Measurements from ENCODE around the gene RSPH6A. TPM values are rescaled to one million over a fixed set of nuclear protein-coding genes. Genes with fewer than 3 reads are reported as not detected.
"Not testable (repeated sequence)": the region's sequence is repeated elsewhere in the genome, so short reads cannot be mapped to it uniquely, and the experiment has no call there.

Gene RSPH6A
- polyA plus RNA-seq, 3 donors = not detected

DNA sequence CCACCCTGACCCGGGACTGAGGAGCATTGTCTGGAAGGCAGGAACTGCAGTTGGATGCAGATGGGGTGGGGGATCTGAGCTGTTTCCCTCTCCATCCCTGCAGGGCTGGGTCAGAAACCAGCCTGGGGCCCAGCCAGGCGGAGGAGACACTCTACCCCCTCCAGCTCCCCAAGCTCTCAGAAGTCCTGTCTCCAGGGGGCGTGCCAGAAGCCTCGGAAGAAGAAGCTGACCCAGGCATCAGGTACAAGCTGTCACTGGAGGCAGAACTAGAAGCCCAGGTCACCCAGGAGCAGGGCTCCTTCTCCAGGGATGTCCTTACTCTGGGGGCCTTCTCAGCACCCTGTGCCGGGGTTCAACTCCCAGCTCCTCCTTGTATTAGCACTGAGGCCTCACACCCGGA, 61.6 kb downstream of the RSPH6A start:
- H3K4me2 ChIP-seq (replicated peaks; ENCODE audit: extremely low read depth, low read length, poor library complexity, severe bottlenecking) = no peak overlapping the region
- 77% methylated on average over 5 of the region's 6 CpGs for WGBS (ENCODE audit: insufficient coverage)
- Mint-ChIP-seq H3K9me3 (peaks cover 0 to 8% (median 0%) of the 10 kb centered on the region in 7 donors), H3K36me3 (no peaks in the 10 kb centered on the region), H3K27ac (no peak overlapping the region), H3K4me3 (no peak overlapping the region), H3K4me1 (no peaks in the 10 kb centered on the region), H3K27me3 (ENCODE audit: low read depth in 3 of 3) (peaks cover 27 to 43% (median 39%) of the 10 kb centered on the region in 3 donors)
- H4K20me1 ChIP-seq (ENCODE audit: insufficient read depth, low read length) = no peaks in the 10 kb centered on the region
- TF ChIP-seq, protein P1, sequence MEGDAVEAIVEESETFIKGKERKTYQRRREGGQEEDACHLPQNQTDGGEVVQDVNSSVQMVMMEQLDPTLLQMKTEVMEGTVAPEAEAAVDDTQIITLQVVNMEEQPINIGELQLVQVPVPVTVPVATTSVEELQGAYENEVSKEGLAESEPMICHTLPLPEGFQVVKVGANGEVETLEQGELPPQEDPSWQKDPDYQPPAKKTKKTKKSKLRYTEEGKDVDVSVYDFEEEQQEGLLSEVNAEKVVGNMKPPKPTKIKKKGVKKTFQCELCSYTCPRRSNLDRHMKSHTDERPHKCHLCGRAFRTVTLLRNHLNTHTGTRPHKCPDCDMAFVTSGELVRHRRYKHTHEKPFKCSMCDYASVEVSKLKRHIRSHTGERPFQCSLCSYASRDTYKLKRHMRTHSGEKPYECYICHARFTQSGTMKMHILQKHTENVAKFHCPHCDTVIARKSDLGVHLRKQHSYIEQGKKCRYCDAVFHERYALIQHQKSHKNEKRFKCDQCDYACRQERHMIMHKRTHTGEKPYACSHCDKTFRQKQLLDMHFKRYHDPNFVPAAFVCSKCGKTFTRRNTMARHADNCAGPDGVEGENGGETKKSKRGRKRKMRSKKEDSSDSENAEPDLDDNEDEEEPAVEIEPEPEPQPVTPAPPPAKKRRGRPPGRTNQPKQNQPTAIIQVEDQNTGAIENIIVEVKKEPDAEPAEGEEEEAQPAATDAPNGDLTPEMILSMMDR (IDR thresholded peaks at IDR 0.05) = no peak
- no peaks in the 10 kb centered on the region for H3K79me2 ChIP-seq (ENCODE audit: insufficient read depth, low read length)
- H3K4me1 ChIP-seq (ENCODE audit: control insufficient read depth in 1 of 2, insufficient read depth in 2 of 2, low read length in 2 of 2) = no peaks in the 10 kb centered on the region
- H3K9ac ChIP-seq (ENCODE audit: insufficient read depth, low read length, poor library complexity, severe bottlenecking) = no peak overlapping the region
- no peak overlapping the region for H2AFZ ChIP-seq (ENCODE audit: insufficient read depth, low read depth, low read length, poor library complexity, severe bottlenecking)
- DNase-seq = no peak
- H3K4me3 ChIP-seq (replicated peaks in 1 of 3; ENCODE audit: low read depth in 2 of 3, low read length in 3 of 3) = no peak overlapping the region
- H3K9me3 ChIP-seq (replicated peaks in 1 of 2; ENCODE audit: control insufficient read depth in 1 of 2, insufficient read depth in 1 of 2, low read length in 2 of 2) = no peaks in the 10 kb centered on the region
- intact Hi-C loops (cut with micrococcal nuclease) = no loop called here
- peaks cover 0 to 3% of the 10 kb centered on the region in 2 donors for H3K27me3 ChIP-seq (ENCODE audit: control insufficient read depth in 2 of 2, insufficient read depth in 2 of 2, low read length in 2 of 2)
- H3K36me3 ChIP-seq (replicated peaks in 1 of 2; ENCODE audit: control insufficient read depth in 1 of 2, insufficient read depth in 2 of 2, low read length in 2 of 2) = no peaks in the 10 kb centered on the region
- H3K27ac ChIP-seq (ENCODE audit: low read depth in 1 of 2, low read length in 2 of 2) = no peak overlapping the region

DNA sequence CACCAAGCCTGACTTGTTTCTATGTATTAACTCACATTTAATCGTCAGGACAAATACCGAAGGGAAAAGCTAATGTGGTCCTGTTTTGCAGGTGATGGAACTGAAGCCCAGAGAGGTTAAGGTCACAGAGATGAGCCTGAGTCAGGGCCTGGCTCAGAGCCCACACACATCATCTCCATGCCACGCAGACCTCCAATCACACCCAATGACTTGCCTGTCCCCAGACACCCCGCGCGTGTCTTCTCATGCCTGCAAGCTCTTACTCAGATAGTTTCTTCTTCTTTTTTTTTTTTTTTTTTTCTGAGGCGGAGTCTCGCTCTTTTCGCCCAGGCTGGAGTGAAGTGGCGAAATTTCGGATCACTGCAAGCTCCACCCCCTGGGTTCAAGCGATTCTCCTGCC, 62.5 kb downstream of the RSPH6A start:
- peaks cover 25 to 42% (median 34%) of the 10 kb centered on the region in 3 donors for H3K27me3 Mint-ChIP-seq (ENCODE audit: low read depth in 3 of 3)

DNA sequence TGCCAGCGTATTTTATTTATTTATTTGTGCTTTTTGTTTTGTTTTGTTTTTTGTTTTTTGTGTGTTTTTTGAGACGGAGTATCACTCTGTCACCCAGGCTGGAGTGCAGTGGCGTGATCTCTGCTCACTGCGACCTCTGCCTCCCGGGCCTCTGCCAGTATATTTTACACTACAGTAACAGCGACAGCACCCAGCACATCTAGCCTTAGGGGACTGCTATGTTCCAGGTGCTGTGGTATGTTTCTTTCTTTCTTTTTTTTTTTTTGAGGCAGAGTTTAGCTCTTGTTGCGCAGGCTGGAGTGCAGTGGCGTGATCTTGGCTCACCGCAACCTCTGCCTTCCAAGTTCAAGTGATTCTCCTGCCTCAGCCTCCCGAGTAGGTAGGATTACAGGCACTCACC, 63.6 kb downstream of the RSPH6A start:
- H3K9me3 ChIP-seq (replicated peaks in 1 of 2; ENCODE audit: control insufficient read depth in 1 of 2, insufficient read depth in 1 of 2, low read length in 2 of 2); H3K4me1 Mint-ChIP-seq; H3K27ac ChIP-seq (ENCODE audit: low read depth in 1 of 2, low read length in 2 of 2); H3K36me3 Mint-ChIP-seq; H3K79me2 ChIP-seq (ENCODE audit: insufficient read depth, low read length); H3K4me3 ChIP-seq (replicated peaks in 1 of 3; ENCODE audit: low read depth in 2 of 3, low read length in 3 of 3); H3K27me3 ChIP-seq (ENCODE audit: control insufficient read depth in 2 of 2, insufficient read depth in 2 of 2, low read length in 2 of 2); H4K20me1 ChIP-seq (ENCODE audit: insufficient read depth, low read length); H3K4me3 Mint-ChIP-seq; intact Hi-C loops (cut with micrococcal nuclease); H3K36me3 ChIP-seq (replicated peaks in 1 of 2; ENCODE audit: control insufficient read depth in 1 of 2, insufficient read depth in 2 of 2, low read length in 2 of 2); H3K9ac ChIP-seq (ENCODE audit: insufficient read depth, low read length, poor library complexity, severe bottlenecking); H3K4me2 ChIP-seq (replicated peaks; ENCODE audit: extremely low read depth, low read length, poor library complexity, severe bottlenecking); H3K4me1 ChIP-seq (ENCODE audit: control insufficient read depth in 1 of 2, insufficient read depth in 2 of 2, low read length in 2 of 2); DNase-seq; H2AFZ ChIP-seq (ENCODE audit: insufficient read depth, low read depth, low read length, poor library complexity, severe bottlenecking); H3K27ac Mint-ChIP-seq; H3K9me3 Mint-ChIP-seq: not testable (repeated sequence)
- no CpG with 5 or more reads among the region's 10 CpGs for WGBS (ENCODE audit: insufficient coverage)
- peaks cover 29 to 44% (median 40%) of the 10 kb centered on the region in 3 donors for H3K27me3 Mint-ChIP-seq (ENCODE audit: low read depth in 3 of 3)

More for the DNA sequence above, 62.5 kb downstream of the RSPH6A start:
- TF ChIP-seq, protein P1 (IDR thresholded peaks at IDR 0.05) = no peak
- Mint-ChIP-seq H3K27ac (no peak overlapping the region), H3K9me3 (peaks cover 0 to 8% (median 0%) of the 10 kb centered on the region in 7 donors), H3K4me1 (no peaks in the 10 kb centered on the region), H3K4me3 (no peak overlapping the region), H3K36me3 (no peaks in the 10 kb centered on the region)
- Histone ChIP-seq H3K4me2 (replicated peaks; ENCODE audit: extremely low read depth, low read length, poor library complexity, severe bottlenecking) (no peak overlapping the region), H3K9me3 (replicated peaks in 1 of 2; ENCODE audit: control insufficient read depth in 1 of 2, insufficient read depth in 1 of 2, low read length in 2 of 2) (no peaks in the 10 kb centered on the region), H3K4me1 (ENCODE audit: control insufficient read depth in 1 of 2, insufficient read depth in 2 of 2, low read length in 2 of 2) (no peaks in the 10 kb centered on the region), H3K4me3 (replicated peaks in 1 of 3; ENCODE audit: low read depth in 2 of 3, low read length in 3 of 3) (no peak overlapping the region), H3K27me3 (ENCODE audit: control insufficient read depth in 2 of 2, insufficient read depth in 2 of 2, low read length in 2 of 2) (peaks cover 0 to 2% of the 10 kb centered on the region in 2 donors), H3K27ac (ENCODE audit: low read depth in 1 of 2, low read length in 2 of 2) (no peak overlapping the region), H2AFZ (ENCODE audit: insufficient read depth, low read depth, low read length, poor library complexity, severe bottlenecking) (no peak overlapping the region), H3K36me3 (replicated peaks in 1 of 2; ENCODE audit: control insufficient read depth in 1 of 2, insufficient read depth in 2 of 2, low read length in 2 of 2) (no peaks in the 10 kb centered on the region), H3K9ac (ENCODE audit: insufficient read depth, low read length, poor library complexity, severe bottlenecking) (no peak overlapping the region), H4K20me1 (ENCODE audit: insufficient read depth, low read length) (no peaks in the 10 kb centered on the region), H3K79me2 (ENCODE audit: insufficient read depth, low read length) (no peaks in the 10 kb centered on the region)
- WGBS (ENCODE audit: insufficient coverage) = 95% methylated on average over 8 of the region's 12 CpGs
- DNase-seq = no peak
- intact Hi-C loops (cut with micrococcal nuclease) = no loop called here
